HG03378 (cell line): ENCODE measurements around the gene OR52E4.

Source experiments
- ATAC-seq: cut with Tn5 transposase; IDR thresholded peaks from one replicate; pipeline ENCODE4 v1.9.1; 2021; ENCODE audit warnings: mild to moderate bottlenecking, moderate library complexity; ENCODE audit not compliant: unreplicated experiment

OR52E4 gene

DNA sequence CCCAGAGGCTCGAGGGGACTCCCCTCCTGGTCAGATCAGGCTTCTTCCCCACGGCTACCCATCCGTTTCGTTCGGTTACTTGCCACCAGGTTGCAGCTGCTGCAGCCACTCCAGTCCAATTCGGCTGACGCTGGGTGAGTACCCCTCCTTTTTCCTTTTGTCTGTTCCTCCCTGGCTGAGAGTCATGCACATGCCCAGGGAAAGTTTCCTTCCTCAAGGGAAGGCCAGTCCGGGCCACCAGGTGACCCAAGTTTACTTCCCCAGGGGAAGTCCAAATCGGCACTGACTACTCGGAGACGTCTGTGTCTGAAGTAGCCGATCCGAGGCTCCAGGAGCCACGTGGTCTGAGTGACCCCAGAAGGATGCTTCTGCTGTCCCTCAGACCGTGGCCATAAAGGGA, 48.4 kb downstream of the OR52E4 start:
- no peak for ATAC-seq

DNA sequence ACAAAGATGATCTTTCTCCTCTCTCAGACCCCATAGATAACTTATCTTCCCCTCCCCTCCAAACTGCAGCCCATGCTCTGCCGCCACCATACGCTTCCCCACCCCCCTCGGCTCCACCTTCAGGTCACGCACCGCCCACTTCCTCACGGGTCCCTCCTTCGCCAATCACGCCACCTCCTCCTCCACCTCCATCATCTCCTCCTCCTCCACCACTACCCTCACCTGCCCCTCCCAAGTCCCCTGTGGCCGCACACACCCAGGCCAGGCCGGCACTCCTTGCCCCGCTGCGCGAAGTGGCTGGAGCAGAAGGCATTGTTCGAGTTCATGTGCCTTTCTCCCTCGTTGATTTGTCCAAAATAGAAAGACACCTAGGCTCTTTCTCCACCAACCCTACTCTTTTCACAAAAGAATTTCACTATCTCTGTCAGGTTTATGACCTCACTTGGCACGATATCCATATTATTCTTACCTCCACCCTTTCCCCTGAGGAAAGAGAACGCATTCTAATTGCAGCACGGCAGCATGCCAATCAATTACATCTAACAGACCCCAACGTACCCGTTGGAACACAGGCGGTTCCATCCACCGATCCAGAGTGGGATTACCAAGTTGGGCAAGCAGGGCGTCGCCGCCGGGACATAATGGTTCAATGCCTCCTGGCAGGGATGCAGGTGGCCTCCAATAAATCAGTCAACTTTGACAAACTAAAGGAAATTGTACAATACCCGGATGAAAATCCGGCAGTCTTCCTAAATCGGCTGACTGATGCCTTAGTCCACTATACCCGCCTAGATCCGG, 49.3 kb downstream of the OR52E4 start:
- no peak for ATAC-seq

DNA sequence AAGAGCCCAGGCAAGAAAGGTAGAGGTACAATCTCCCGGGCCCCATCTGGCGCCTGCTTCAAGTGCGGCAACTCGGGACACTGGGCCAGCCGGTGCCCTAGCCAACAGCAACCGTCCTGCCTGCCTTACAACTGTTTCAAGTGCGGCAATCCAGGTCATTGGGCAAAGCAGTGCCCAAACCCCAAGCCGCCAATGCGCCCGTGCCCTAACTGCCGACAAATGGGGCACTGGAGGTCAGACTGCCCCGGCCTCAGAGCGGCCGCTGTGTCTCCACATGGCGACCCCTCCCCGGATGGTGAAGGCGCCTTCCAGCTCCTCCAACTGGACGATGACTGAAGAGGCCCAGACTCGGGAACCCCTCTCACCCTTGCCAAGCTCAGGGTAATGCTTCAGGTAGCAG, 50.2 kb downstream of the OR52E4 start:
- no peak for ATAC-seq

DNA sequence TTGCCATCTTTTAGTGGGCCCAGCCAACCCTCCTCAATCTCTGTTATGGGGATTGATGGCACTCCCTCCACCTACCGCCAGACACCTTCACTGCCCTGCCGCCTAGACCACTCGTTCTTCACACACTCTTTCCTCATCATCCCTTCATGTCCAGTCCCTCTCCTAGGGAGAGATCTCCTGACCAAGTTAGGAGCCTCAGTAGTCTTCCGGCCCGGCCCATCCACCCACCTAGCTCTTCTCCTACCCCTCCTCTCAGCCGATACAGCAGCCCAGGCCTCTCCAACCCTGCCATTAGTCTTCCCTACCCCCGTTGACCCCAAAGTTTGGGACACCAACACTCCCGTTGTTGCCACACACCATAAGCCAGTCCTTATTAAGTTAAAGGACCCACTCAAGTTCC, 50.6 kb downstream of the OR52E4 start:
- ATAC-seq, result no peak

DNA sequence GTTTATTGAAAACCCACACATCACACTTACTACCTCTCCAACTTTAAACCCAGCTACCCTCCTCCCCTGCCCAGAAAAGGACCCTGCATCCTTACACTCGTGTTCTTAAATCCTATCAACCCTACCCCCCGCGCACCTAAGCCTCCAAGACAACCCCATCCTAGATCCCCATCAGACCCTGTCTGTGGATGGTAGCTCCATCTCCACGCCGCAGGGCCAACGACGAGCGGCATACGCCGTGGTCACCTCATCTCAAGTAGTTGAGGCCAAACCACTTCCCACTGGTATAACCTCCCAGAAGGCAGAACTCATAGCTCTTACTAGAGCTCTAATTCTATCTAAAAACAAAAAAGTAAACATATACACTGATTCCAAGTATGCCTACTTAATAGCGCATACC, 52.2 kb downstream of the OR52E4 start:
- no peak for ATAC-seq

DNA sequence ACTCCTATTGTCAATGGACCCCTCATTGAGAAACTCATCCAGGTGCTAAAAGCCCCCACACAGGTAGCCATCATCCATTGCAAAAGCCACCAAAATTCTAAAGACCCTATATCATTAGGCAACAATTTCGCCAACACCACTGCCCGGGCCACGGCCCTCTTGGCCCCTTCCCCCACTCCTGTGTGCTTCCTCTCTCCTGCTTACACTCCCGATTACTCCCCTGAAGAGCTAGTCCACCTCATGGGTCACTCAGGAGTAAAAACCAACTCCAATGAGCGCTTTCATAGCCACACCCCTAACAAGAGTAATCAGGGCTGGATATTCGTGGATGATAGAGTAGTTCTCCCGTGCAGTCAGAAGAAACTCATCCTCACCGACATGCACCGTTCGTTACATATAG, 52.7 kb downstream of the OR52E4 start:
- no peak for ATAC-seq
